Immature natural killer cell (primary cell): ENCODE data around the gene MUC5AC. TPM values are rescaled to one million over a fixed set of nuclear protein-coding genes. Genes with fewer than 3 reads are reported as not detected.
"Not testable (repeated sequence)": the region's sequence is repeated elsewhere in the genome, so short reads cannot be mapped to it uniquely, and the experiment has no call there.

Source experiments
- DNase-seq, 3 donors: peaks; one replicate each; pipeline ENCODE4 v3.0.0; 2022; ENCODE audit warnings: mixed read lengths in 1 of 3
- H3K27ac Mint-ChIP-seq, 6 donors: one replicate each; pipeline ENCODE4 v1.8.0; 2020; ENCODE audit warnings: mixed read lengths in 6 of 6, mild to moderate bottlenecking in 5 of 6, inconsistent platforms in 4 of 6, moderate library complexity in 3 of 6
- H3K27me3 Mint-ChIP-seq, 3 donors: one replicate each; pipeline ENCODE4 v1.8.0; 2020 to 2021; ENCODE audit warnings: low read depth in 3 of 3, mild to moderate bottlenecking in 3 of 3, mixed read lengths in 3 of 3, moderate library complexity in 3 of 3, inconsistent platforms in 1 of 3
- H3K36me3 Mint-ChIP-seq, 3 donors: one replicate each; pipeline ENCODE4 v1.8.0; 2020; ENCODE audit warnings: mixed read lengths in 3 of 3, inconsistent platforms in 2 of 3, mild to moderate bottlenecking in 2 of 3
- H3K4me1 Mint-ChIP-seq, 2 donors: one replicate each; pipeline ENCODE4 v1.8.0; 2020; ENCODE audit warnings: inconsistent platforms in 2 of 2, mild to moderate bottlenecking in 2 of 2, mixed read lengths in 2 of 2, moderate library complexity in 1 of 2
- H3K4me3 Mint-ChIP-seq, 5 donors: one replicate each; pipeline ENCODE4 v1.8.0; 2020; ENCODE audit warnings: mild to moderate bottlenecking in 5 of 5, mixed read lengths in 5 of 5, inconsistent platforms in 3 of 5, moderate library complexity in 3 of 5
- H3K9me3 Mint-ChIP-seq, 6 donors: one replicate each; pipeline ENCODE4 v1.8.0; 2020; ENCODE audit warnings: mild to moderate bottlenecking in 6 of 6, mixed read lengths in 6 of 6, inconsistent platforms in 4 of 6, moderate library complexity in 3 of 6
- polyA plus RNA-seq, 3 donors: library from polyadenylated mRNA; unstranded; fragments of 300-500 nt; fragmentation: Illumina TruSeq; gene quantifications; one replicate each; pipeline ENCODE4 v1.2.3, GENCODE V29; 2021

MUC5AC gene
- polyA plus RNA-seq, 3 donors from 2014 or later, result not detected

GRCh38 chr11:1178201-1178885, 20.6 kb downstream of the MUC5AC start:
- no peaks in the 10 kb centered on the region for H3K36me3 Mint-ChIP-seq
- H3K27me3 Mint-ChIP-seq, result no peaks in the 10 kb centered on the region
- H3K4me1 Mint-ChIP-seq, result peaks cover 0 to 3% of the 10 kb centered on the region in 2 donors
- H3K4me3 Mint-ChIP-seq, result no peak overlapping the region
- H3K27ac Mint-ChIP-seq, result no peak overlapping the region
- peaks cover 0 to 1% (median 0%) of the 10 kb centered on the region in 6 donors for H3K9me3 Mint-ChIP-seq
- no peak for DNase-seq

- peaks cover 0 to 3% of the 10 kb centered on the region in 2 donors for H3K4me1 Mint-ChIP-seq
- H3K9me3 Mint-ChIP-seq, result peaks cover 0 to 1% (median 0%) of the 10 kb centered on the region in 6 donors
- H3K36me3 Mint-ChIP-seq, result no peaks in the 10 kb centered on the region
- H3K27ac Mint-ChIP-seq, result no peak overlapping the region
- H3K27me3 Mint-ChIP-seq, result no peaks in the 10 kb centered on the region
- DNase-seq, result no peak
- no peak overlapping the region for H3K4me3 Mint-ChIP-seq
Measured at GRCh38 chr11:1178906-1179305, 21.2 kb downstream of the MUC5AC start.

GRCh38 chr11:1179641-1180040, 21.9 kb downstream of the MUC5AC start:
- H3K9me3 Mint-ChIP-seq, result peaks cover 0 to 1% (median 0%) of the 10 kb centered on the region in 6 donors
- no peak overlapping the region for H3K27ac Mint-ChIP-seq
- no peak for DNase-seq
- H3K4me3 Mint-ChIP-seq, result no peak overlapping the region
- peaks cover 0 to 3% of the 10 kb centered on the region in 2 donors for H3K4me1 Mint-ChIP-seq
- H3K27me3 Mint-ChIP-seq, result no peaks in the 10 kb centered on the region
- H3K36me3 Mint-ChIP-seq, result no peaks in the 10 kb centered on the region

- Mint-ChIP-seq H3K27ac (no peak overlapping the region), H3K4me3 (no peak overlapping the region), H3K9me3 (peaks cover 0 to 1% (median 0%) of the 10 kb centered on the region in 6 donors), H3K27me3 (no peaks in the 10 kb centered on the region), H3K36me3 (no peaks in the 10 kb centered on the region), H3K4me1 (peaks cover 0 to 3% of the 10 kb centered on the region in 2 donors)
- DNase-seq, result no peak
Measured at GRCh38 chr11:1180171-1180570, 22.4 kb downstream of the MUC5AC start.

- Mint-ChIP-seq H3K4me1 (peaks cover 0 to 3% of the 10 kb centered on the region in 2 donors), H3K4me3 (no peak overlapping the region), H3K27me3 (no peaks in the 10 kb centered on the region), H3K9me3 (no peaks in the 10 kb centered on the region), H3K27ac (no peak overlapping the region), H3K36me3 (no peaks in the 10 kb centered on the region)
- DNase-seq, result no peak
Measured at GRCh38 chr11:1180947-1181391, 23.2 kb downstream of the MUC5AC start.

- no peaks in the 10 kb centered on the region for H3K36me3 Mint-ChIP-seq
- no peaks in the 10 kb centered on the region for H3K27me3 Mint-ChIP-seq
- DNase-seq, result no peak
- no peaks in the 10 kb centered on the region for H3K9me3 Mint-ChIP-seq
- peaks cover 0 to 3% of the 10 kb centered on the region in 2 donors for H3K4me1 Mint-ChIP-seq
- H3K4me3 Mint-ChIP-seq, result no peak overlapping the region
- H3K27ac Mint-ChIP-seq, result no peak overlapping the region
Measured at GRCh38 chr11:1181420-1181819, 23.7 kb downstream of the MUC5AC start.

- peaks cover 0 to 3% of the 10 kb centered on the region in 2 donors for H3K4me1 Mint-ChIP-seq
- no peak overlapping the region for H3K27ac Mint-ChIP-seq
- no peaks in the 10 kb centered on the region for H3K36me3 Mint-ChIP-seq
- H3K9me3 Mint-ChIP-seq, result no peaks in the 10 kb centered on the region
- H3K4me3 Mint-ChIP-seq, result no peak overlapping the region
- no peak for DNase-seq
- no peaks in the 10 kb centered on the region for H3K27me3 Mint-ChIP-seq
Measured at GRCh38 chr11:1181853-1182535, 24.2 kb downstream of the MUC5AC start.

GRCh38 chr11:1184139-1184538, 26.4 kb downstream of the MUC5AC start:
- H3K4me3 Mint-ChIP-seq, result not testable (repeated sequence)

GRCh38 chr11:1188451-1189130, 30.8 kb downstream of the MUC5AC start:
- not testable (repeated sequence) for H3K4me3 Mint-ChIP-seq, H3K27ac Mint-ChIP-seq, H3K36me3 Mint-ChIP-seq, H3K4me1 Mint-ChIP-seq, H3K9me3 Mint-ChIP-seq, H3K27me3 Mint-ChIP-seq, DNase-seq

More at GRCh38 chr11:1184139-1184538, 26.4 kb downstream of the MUC5AC start:
- not testable (repeated sequence) for H3K27ac Mint-ChIP-seq, DNase-seq, H3K27me3 Mint-ChIP-seq, H3K36me3 Mint-ChIP-seq, H3K9me3 Mint-ChIP-seq, H3K4me1 Mint-ChIP-seq

- not testable (repeated sequence) for H3K36me3 Mint-ChIP-seq, H3K4me1 Mint-ChIP-seq, H3K27me3 Mint-ChIP-seq, DNase-seq, H3K4me3 Mint-ChIP-seq, H3K27ac Mint-ChIP-seq, H3K9me3 Mint-ChIP-seq
Measured at GRCh38 chr11:1189816-1190215, 32.1 kb downstream of the MUC5AC start.

GRCh38 chr11:1191786-1192470, 34.2 kb downstream of the MUC5AC start:
- not testable (repeated sequence) for H3K27ac Mint-ChIP-seq, H3K4me1 Mint-ChIP-seq, H3K27me3 Mint-ChIP-seq, H3K36me3 Mint-ChIP-seq, H3K9me3 Mint-ChIP-seq, DNase-seq, H3K4me3 Mint-ChIP-seq

- Mint-ChIP-seq H3K27ac (no peak overlapping the region), H3K4me3 (no peak overlapping the region), H3K9me3 (no peaks in the 10 kb centered on the region)
Measured at GRCh38 chr11:1192741-1193325, 35.1 kb downstream of the MUC5AC start.

GRCh38 chr11:1193326-1194230, 35.8 kb downstream of the MUC5AC start:
- Mint-ChIP-seq H3K36me3 (no peaks in the 10 kb centered on the region), H3K27ac (no peak overlapping the region), H3K4me1 (no peaks in the 10 kb centered on the region), H3K27me3 (peaks cover 0 to 2% (median 2%) of the 10 kb centered on the region in 3 donors), H3K9me3 (no peaks in the 10 kb centered on the region), H3K4me3 (no peak overlapping the region)
- no peak for DNase-seq

More at GRCh38 chr11:1192741-1193325, 35.1 kb downstream of the MUC5AC start:
- Mint-ChIP-seq H3K27me3 (peaks cover 0 to 2% (median 2%) of the 10 kb centered on the region in 3 donors), H3K4me1 (no peaks in the 10 kb centered on the region), H3K36me3 (no peaks in the 10 kb centered on the region)
- DNase-seq, result no peak
